ENCODE data around the gene PHF21B.
"Not testable (repeated sequence)": the region's sequence is repeated elsewhere in the genome, so short reads cannot be mapped to it uniquely, and the experiment has no call there.

Gene PHF21B

DNA sequence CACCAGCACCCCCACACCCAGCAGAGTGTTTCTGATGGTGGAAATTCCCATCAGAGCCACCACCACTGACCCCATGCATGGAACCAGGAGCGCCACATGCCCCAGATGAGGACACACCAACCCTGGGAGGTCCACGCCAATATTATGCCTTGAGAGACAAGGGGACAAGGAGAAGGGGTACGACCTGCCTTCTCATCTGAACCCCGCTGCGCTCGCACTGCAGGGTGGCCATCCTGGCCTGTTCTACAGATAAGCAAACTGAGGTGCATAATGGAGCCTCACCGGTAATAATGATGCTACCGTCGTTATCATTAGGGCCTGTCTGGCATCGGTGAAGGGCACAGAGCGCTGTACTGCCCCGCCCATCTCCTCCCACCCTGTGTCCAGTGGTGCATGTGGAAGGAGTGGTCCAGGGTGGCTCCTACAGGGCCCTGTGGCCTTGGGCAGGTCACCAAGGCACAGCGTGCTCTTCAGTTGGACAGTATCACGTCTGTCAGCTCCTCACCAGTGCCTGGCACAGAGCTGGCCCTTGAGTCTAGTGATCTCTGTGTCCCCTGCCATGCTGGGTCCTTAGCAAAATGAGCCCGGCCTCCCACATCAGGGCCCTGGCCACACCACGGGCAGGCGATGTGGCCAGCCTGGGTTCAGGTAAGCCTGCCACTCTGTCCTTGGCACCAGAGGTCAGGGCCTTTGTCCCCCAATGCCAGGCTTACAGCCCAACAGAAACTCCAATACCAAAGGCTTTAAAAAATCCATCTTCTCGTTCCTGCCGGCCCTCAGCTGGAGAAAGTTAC lies 92.2 kb downstream of the PHF21B start:
- DNase-seq (ENCODE audit: low read depth): no peak

GRCh38 chr22:44916281-44917231 lies 93.2 kb downstream of the PHF21B start:
- DNase-seq (ENCODE audit: low read depth): no peak

- DNase-seq (ENCODE audit: low read depth): no peak
Measured at GRCh38 chr22:44915441-44915840, 94.4 kb downstream of the PHF21B start.

DNA sequence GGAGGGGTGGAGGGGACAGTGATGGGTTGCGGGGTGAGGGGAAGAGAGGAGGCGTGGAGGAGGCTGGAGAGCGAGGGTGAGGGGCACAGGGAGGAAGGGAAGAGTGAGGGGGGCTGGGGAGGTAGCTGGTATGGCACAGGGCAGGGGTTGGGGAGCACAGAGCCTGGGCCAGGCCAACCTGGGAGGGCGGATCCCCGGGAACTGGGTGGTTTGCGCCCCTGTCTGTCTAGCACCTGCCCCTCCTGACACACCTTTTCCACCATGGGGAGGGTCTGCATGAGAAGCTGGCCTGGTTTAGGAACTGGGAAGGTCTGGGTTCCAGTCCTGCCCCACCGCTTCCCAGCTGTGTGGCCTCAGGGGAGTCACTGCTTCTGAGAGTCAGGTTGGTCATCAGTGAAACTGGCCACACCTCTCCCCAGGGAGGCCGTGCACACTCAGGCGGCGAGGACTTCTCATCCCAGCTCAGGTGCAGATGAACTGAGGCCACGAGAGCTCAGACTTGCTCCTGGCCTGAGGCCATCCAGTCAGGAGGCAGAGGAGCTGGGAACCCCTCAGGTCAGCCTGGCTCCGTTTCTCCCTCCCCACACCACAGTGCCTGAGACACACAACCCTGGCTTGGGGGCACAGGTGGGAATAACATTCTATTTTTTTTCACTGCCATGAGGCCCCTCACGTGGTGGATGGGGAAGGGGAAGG lies 95.6 kb downstream of the PHF21B start:
- no peak for DNase-seq (ENCODE audit: low read depth)

DNA sequence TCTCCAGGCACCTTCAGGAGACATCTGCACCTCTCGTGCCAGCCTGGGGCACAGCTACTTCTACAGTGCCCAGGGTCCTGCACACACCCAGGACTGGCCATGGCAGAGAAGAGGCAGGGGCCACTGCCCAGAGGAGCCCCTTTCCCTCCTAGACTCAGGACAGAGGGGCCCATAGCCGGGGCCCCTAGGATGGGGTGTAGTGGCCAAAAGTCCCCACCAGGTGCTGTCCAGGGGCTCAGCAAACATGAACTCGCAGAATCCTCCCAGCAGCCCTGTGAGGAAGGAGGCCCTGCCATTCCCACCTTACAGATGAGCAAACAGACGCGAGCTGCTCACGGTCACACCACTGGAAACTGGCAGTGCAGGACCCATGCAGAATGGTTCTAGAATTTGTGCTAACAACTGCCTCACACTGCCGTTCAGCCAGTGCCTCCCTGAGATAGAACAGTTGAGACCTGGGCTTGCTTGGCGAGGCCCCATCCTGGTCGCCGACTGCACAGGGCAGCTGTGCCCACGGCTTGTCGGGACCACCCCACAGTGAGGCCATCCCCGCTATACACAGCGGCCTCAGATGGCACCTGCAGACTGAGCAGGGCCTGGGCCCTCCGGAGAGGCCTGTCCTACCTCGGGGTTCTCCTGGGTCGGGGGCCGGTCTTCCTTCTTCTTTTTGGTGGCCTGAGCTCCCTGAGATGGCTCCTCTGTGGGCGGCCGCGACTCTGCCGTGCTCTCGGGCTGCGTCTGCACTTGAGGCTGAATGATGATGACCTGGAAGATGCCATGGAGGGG lies 96.4 kb downstream of the PHF21B start:
- no peak for DNase-seq (ENCODE audit: low read depth)

DNA sequence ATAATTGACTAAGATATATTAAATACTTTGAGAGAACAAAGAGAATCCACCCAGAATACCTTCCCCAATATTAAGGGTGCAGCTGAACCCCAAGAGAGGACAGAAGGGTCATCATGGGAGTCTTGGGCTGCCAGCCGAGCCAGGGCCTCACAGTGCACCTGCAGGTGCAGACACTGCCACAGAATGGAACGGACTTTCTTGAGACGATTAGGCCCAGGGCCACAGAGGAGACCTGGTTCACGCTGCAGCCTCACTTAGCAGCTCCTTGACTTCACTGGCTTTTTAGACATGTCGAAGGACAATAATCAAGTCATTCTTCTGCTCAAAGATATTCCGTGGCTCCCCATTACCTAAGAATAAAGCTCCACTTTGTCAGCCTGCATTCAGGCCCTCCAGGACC lies 100.6 kb downstream of the PHF21B start:
- no peak for DNase-seq (ENCODE audit: low read depth)

DNA sequence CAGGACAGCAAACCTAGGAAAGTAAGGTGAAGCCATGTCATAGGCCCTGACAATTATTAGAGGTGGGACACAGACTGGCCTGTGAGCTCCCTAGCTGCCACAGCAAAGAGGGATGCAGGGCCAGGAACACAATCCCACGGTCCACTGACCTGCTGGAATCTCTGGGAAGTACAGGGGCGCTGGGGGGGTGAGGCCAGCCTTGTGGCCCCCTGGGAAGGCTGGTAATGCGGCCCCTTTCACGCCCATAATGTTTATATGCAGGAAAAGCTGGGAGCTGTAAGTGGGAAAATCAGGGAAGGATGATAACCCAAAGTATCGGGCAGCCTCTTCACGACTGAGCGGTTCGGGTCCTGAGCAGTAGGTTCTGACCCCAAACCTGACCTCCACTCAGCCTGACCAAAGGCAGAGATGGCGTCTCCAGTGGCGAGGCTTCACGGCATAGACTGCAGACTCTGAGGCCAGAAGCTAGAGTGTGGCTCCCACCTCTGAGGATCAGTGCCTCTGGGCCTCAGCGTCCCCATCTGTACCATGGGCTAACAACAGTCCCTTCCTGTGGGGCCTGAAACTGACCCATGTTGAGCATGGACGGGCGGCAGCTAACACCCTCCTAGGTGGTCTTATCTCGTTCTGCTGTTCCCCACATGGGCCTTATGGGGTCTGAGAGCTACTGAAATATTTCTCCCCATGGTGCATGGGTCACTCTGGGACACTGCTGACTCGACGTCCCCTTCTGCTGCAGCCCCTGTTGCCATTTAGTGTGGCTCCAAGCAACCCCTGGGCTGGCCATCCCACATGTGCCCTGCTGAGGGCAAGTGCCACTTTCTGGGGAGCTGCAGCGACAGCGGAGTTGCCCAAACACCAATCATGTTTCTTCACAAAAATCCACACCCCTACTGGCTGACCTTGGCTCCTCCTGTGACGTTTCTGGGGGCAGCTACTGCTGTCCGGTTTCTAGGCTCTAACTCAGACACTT lies 101.8 kb downstream of the PHF21B start:
- DNase-seq (ENCODE audit: low read depth): no peak

- DNase-seq (ENCODE audit: low read depth): no peak
Measured at GRCh38 chr22:44906999-44907644, 102.7 kb downstream of the PHF21B start.

GRCh38 chr22:44906248-44906936 lies 103.4 kb downstream of the PHF21B start:
- DNase-seq (ENCODE audit: low read depth): no peak

GRCh38 chr22:44904492-44905152 lies 105.2 kb downstream of the PHF21B start:
- not testable (repeated sequence) for DNase-seq (ENCODE audit: low read depth)

DNA sequence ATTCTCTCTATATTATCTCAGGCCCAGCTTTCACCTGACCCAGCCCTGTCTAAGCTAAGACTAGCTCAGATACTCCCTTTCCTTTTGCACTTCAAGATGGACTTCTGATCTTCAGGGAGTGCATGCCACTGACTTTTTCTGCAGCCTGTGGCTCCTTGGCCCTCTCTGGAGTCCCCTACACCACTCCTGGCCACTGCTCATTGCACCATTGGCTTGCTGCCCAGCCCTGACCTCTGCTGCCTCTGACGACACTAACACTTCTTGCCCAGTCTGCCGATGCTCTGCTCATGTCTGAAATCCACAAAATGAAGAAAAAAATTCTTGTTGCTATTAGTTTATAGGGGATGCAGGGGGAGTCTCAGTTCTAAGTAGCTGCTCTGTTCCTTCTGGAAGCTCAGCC lies 106.6 kb downstream of the PHF21B start:
- DNase-seq (ENCODE audit: low read depth): not testable (repeated sequence)

GRCh38 chr22:44901301-44901700 lies 108.5 kb downstream of the PHF21B start:
- no peak for DNase-seq (ENCODE audit: low read depth)

DNA sequence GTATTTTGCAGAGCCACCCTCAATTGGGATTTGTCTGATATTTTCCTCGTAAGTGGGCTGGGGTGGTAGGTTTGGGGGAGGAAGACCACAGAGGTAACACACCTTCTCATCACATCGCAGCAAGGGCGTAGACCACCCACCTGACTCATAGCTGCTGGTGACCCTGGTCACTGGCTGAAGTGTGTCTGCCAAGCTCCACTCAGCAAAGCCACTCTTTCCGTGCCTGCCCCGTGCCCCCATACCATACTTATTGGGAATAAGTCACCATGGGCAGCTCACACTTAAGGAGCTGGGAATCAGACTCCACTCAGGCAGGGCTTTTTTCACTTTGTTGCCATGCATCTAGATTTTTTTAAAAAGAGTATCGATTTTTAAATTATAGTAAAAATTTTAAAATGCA lies 111.6 kb downstream of the PHF21B start:
- no peak for DNase-seq (ENCODE audit: low read depth)

DNA sequence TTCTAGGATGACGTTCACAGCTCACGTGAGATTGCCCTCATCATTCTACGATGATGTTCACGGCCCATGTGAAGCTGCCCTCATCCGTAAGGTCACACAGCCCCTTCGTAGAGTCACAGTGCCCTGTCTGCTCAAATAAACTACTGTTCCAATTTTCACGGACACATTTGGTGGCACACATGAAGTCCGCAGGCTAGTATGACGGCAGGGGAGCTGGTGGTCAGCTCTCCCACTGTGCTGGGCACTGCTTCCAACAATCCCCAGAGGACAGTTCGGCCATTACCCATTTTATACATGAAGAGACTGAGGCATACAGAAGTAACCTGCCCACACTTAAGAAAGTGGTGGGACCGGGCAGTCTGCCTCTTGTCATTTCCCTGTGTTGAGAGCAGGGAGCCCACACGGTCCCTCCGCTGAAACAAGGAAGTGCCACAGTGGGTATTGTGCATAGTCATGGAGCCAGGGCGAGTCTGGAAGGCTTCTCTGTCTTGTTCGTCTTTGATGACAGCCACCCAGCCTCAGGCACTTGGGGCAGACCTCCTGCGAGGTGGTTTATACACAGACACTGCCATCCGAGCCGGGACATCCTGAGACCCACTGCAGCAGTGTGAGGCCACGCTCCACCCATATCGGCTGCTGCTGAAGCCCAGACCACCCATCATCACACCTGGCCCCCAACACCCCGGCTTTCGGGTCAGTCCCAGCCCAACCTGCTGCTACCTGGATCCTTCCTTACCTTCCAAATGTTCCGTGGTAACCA lies 114.3 kb downstream of the PHF21B start:
- no peak for DNase-seq (ENCODE audit: low read depth)

- DNase-seq (ENCODE audit: low read depth): no peak
Measured at GRCh38 chr22:44894782-44895181, 115.0 kb downstream of the PHF21B start.

- DNase-seq (ENCODE audit: low read depth): no peak
Measured at GRCh38 chr22:44894321-44894720, 115.5 kb downstream of the PHF21B start.

- DNase-seq (ENCODE audit: low read depth): no peak
Measured at GRCh38 chr22:44893731-44894080, 116.1 kb downstream of the PHF21B start.

All from stimulated activated CD8-positive, alpha-beta memory T cell treated with anti-CD3 and anti-CD28 coated beads, Interleukin-4, amount 100 ng/mL, for 24 hours (primary cell).